SK-N-SH (cell line): Measurements from ENCODE around the gene C2orf92.

Source experiments
- CTCF ChIP-seq: fragments of 200-600 bp; sonication (generic); IDR thresholded peaks from 2 replicates; pipeline ENCODE4 v1.6.1; 2017; ENCODE audit warnings: antibody characterized with exemption, mild to moderate bottlenecking, moderate library complexity
- EP300 ChIP-seq, 2 experiments: IDR thresholded peaks; 2 replicates each; pipeline versions ENCODE4 v1.4.0 to v1.6.1; 2012; ENCODE audit warnings: borderline replicate concordance in 1 of 2, low read depth in 1 of 2, low read length in 1 of 2
- NRF1 ChIP-seq: IDR thresholded peaks from 2 replicates; pipeline ENCODE4 v1.6.1; 2012; ENCODE audit warnings: low read depth, mild to moderate bottlenecking, low read length
- PBX3 ChIP-seq: IDR thresholded peaks from 2 replicates; pipeline ENCODE4; 2012
- RFX5 ChIP-seq: IDR thresholded peaks from 2 replicates; pipeline ENCODE4 v1.6.1; 2012; ENCODE audit warnings: mild to moderate bottlenecking, improper control_type of control experiment, low read length
- TEAD4 ChIP-seq: IDR thresholded peaks from 2 replicates; pipeline ENCODE4 v1.4.0; 2012; ENCODE audit warnings: mild to moderate bottlenecking, borderline replicate concordance; ENCODE audit not compliant: insufficient read depth
- USF2 ChIP-seq: fragments of 150-350 bp; IDR thresholded peaks from 2 replicates; pipeline ENCODE4 v1.6.1; 2017; ENCODE audit warnings: antibody characterized with exemption, low read length, low read depth, borderline replicate concordance

GRCh38 chr2:97706708-97707345 lies 37.3 kb downstream of the C2orf92 start:
- TF ChIP-seq EP300 (IDR thresholded peaks at IDR 0.05; ENCODE audit: borderline replicate concordance in 1 of 2, low read depth in 1 of 2, low read length in 1 of 2) (no peak), CTCF (no peak), PBX3 (no peak), TEAD4 (no peak), USF2 (no peak), NRF1 (no peak), RFX5 (no peak)
